Nasal cavity respiratory epithelium epithelial cell of viscerocranial mucosa (primary cell): ENCODE measurements around the gene SOX14. TPM values are rescaled to one million over a fixed set of nuclear protein-coding genes. Genes with fewer than 3 reads are reported as not detected.

Experiments
- total RNA-seq: library from RNA; depleted of rRNA; stranded (reverse); fragments of >200 nt; gene quantifications from 2 replicates; pipeline ENCODE4 v1.2.3, GENCODE V29; 2014

Gene SOX14
- not detected in 2 replicates for total RNA-seq

GRCh38 chr3:137764001-137764433 is at the start of gene SOX14:
SOX14 (plus strand) TSS chr3:137764315; CDS start chr3:137764785, 470 bp downstream.

Other genes starting within 250 kb of the SOX14 start
- not detected in 2 replicates for gene CLDN18, start 245.8 kb downstream of the SOX14 start, total RNA-seq